MM.1S (cell line): ENCODE data around the gene SPPL2C.

ENCODE experiments used
- DNase-seq: peaks from one replicate; pipeline ENCODE4 v3.0.0-alpha.2; 2015
- H2AFZ ChIP-seq: fragments of 300-600 bp; sonication (generic); 2 replicates; pipeline ENCODE4 v1.6.0; 2016; ENCODE audit warnings: antibody characterized with exemption, low read length
- H3F3A ChIP-seq: fragments of 300-600 bp; sonication (generic); 2 replicates; pipeline ENCODE4 v1.6.1; 2016; ENCODE audit warnings: mild to moderate bottlenecking, antibody characterized with exemption, low read length, moderate library complexity, mixed read lengths; ENCODE audit not compliant: insufficient read depth
- H3K27ac ChIP-seq: fragments of 300-600 bp; sonication (generic); 2 replicates; pipeline ENCODE4 v1.5.1; 2016; ENCODE audit warnings: mild to moderate bottlenecking, low read length
- H3K27me3 ChIP-seq: fragments of 300-600 bp; sonication (generic); replicated peaks from 2 replicates; pipeline ENCODE4 v1.6.0; 2016; ENCODE audit warnings: low read length; ENCODE audit not compliant: insufficient read depth
- H3K36me3 ChIP-seq: fragments of 300-600 bp; sonication (generic); replicated peaks from 2 replicates; pipeline ENCODE4 v1.6.1; 2016; ENCODE audit warnings: mild to moderate bottlenecking, low read length, mixed read lengths; ENCODE audit not compliant: insufficient read depth
- H3K4me1 ChIP-seq: fragments of 300-600 bp; sonication (generic); 2 replicates; pipeline ENCODE4 v1.6.1; 2016; ENCODE audit warnings: low read length, mixed read lengths
- H3K4me2 ChIP-seq: fragments of 300-600 bp; sonication (generic); 2 replicates; pipeline ENCODE4 v1.6.0; 2016; ENCODE audit warnings: low read depth, low read length
- H3K4me3 ChIP-seq: fragments of 300-600 bp; sonication (generic); 2 replicates; pipeline ENCODE4 v1.5.1; 2016; ENCODE audit warnings: low read length, mixed read lengths
- H3K79me2 ChIP-seq: fragments of 300-600 bp; sonication (generic); 2 replicates; pipeline ENCODE4 v1.6.1; 2016; ENCODE audit warnings: mixed run types, low read length, mixed read lengths
- H3K9ac ChIP-seq: fragments of 300-600 bp; sonication (generic); 2 replicates; pipeline ENCODE4 v1.6.1; 2016; ENCODE audit warnings: low read length, mixed read lengths
- H3K9me2 ChIP-seq: fragments of 300-600 bp; sonication (generic); replicated peaks from 2 replicates; pipeline ENCODE4 v1.6.1; 2016; ENCODE audit warnings: mild to moderate bottlenecking, low read length, mixed read lengths; ENCODE audit not compliant: insufficient read depth
- H3K9me3 ChIP-seq: fragments of 300-600 bp; sonication (generic); replicated peaks from 2 replicates; pipeline ENCODE4 v1.6.1; 2016; ENCODE audit warnings: mild to moderate bottlenecking, low read length, mixed read lengths; ENCODE audit not compliant: insufficient read depth
- H4K20me1 ChIP-seq: fragments of 300-600 bp; sonication (generic); 2 replicates; pipeline ENCODE4 v1.6.1; 2016; ENCODE audit warnings: mild to moderate bottlenecking, low read length, moderate library complexity, mixed read lengths; ENCODE audit not compliant: insufficient read depth
- CTCF ChIP-seq: fragments of 300-600 bp; sonication (generic); IDR thresholded peaks from 2 replicates; pipeline ENCODE4 v1.5.1; 2016; ENCODE audit warnings: antibody characterized with exemption, low read length, mixed read lengths
- EZH2 ChIP-seq: fragments of 300-600 bp; sonication (generic); optimal IDR thresholded peaks from 2 replicates; pipeline ENCODE3; 2017; ENCODE audit warnings: low read depth, mild to moderate bottlenecking, antibody characterized with exemption, low read length, mixed read lengths
- EZH2phosphoT487 ChIP-seq: fragments of 300-600 bp; sonication (generic); IDR thresholded peaks from 2 replicates; pipeline ENCODE4 v1.6.1; 2018; ENCODE audit warnings: antibody characterized with exemption, low read length

Gene SPPL2C

GRCh38 chr17:45820052-45820780 lies 24.5 kb upstream of the SPPL2C start:
- Histone ChIP-seq H3K9ac (no peak overlapping the region), H3K9me2 (no peaks in the 10 kb centered on the region), H3K4me3 (no peak overlapping the region), H2AFZ (no peak overlapping the region), H3K4me1 (0 out of 2 replicates have a peak, but pooled peaks cover 2% of the 10 kb centered on the region), H3F3A (no peaks in the 10 kb centered on the region), H3K27me3 (peaks cover 33% of the 10 kb centered on the region), H3K4me2 (no peak overlapping the region), H3K36me3 (no peaks in the 10 kb centered on the region), H4K20me1 (no peaks in the 10 kb centered on the region), H3K9me3 (no peaks in the 10 kb centered on the region), H3K79me2 (no peaks in the 10 kb centered on the region), H3K27ac (no peak overlapping the region)
- no peak for DNase-seq
- TF ChIP-seq CTCF (no peak), EZH2 (no peak)

GRCh38 chr17:45821147-45821546 lies 23.5 kb upstream of the SPPL2C start:
- Histone ChIP-seq H3K36me3 (no peaks in the 10 kb centered on the region), H3K27ac (no peak overlapping the region), H3K9me2 (no peaks in the 10 kb centered on the region), H3K4me1 (0 out of 2 replicates have a peak, but pooled peaks cover 2% of the 10 kb centered on the region), H3K4me2 (no peak overlapping the region), H3K27me3 (peaks cover 39% of the 10 kb centered on the region), H3K79me2 (no peaks in the 10 kb centered on the region), H3K9ac (no peak overlapping the region), H3K4me3 (no peak overlapping the region), H2AFZ (no peak overlapping the region), H4K20me1 (no peaks in the 10 kb centered on the region), H3K9me3 (no peaks in the 10 kb centered on the region), H3F3A (no peaks in the 10 kb centered on the region)
- no peak for TF ChIP-seq EZH2phosphoT487
- DNase-seq = no peak

- peak; percentile 63 for DNase-seq
These were observed 21.1 kb upstream of the SPPL2C start for GRCh38 chr17:45823598-45823997.

More at GRCh38 chr17:45823598-45823997, 21.1 kb upstream of the SPPL2C start:
- no peak for TF ChIP-seq EZH2
- TF ChIP-seq CTCF = no peak
- no peak for TF ChIP-seq EZH2phosphoT487
- peak overlapping the region; percentile 44; the same call in 1 of the 2 replicates for H3K4me2 ChIP-seq
- H3K36me3 ChIP-seq = no peaks in the 10 kb centered on the region
- H3K4me3 ChIP-seq = no peak overlapping the region
- H3K9me2 ChIP-seq = no peaks in the 10 kb centered on the region
- peaks cover 61% of the 10 kb centered on the region for H3K27me3 ChIP-seq
- H2AFZ ChIP-seq = peak overlapping the region; percentile 61; the same call in 1 of the 2 replicates
- no peaks in the 10 kb centered on the region for H3K9me3 ChIP-seq
- H3K79me2 ChIP-seq = no peaks in the 10 kb centered on the region
- H3K27ac ChIP-seq = no peak overlapping the region
- no peaks in the 10 kb centered on the region for H4K20me1 ChIP-seq
- H3K9ac ChIP-seq = no peak overlapping the region
- no peaks in the 10 kb centered on the region for H3F3A ChIP-seq
- 0 out of 2 replicates have a peak, but pooled peaks cover 2% of the 10 kb centered on the region for H3K4me1 ChIP-seq
